ENCODE results near the gene EPC2.

Gene EPC2

DNA sequence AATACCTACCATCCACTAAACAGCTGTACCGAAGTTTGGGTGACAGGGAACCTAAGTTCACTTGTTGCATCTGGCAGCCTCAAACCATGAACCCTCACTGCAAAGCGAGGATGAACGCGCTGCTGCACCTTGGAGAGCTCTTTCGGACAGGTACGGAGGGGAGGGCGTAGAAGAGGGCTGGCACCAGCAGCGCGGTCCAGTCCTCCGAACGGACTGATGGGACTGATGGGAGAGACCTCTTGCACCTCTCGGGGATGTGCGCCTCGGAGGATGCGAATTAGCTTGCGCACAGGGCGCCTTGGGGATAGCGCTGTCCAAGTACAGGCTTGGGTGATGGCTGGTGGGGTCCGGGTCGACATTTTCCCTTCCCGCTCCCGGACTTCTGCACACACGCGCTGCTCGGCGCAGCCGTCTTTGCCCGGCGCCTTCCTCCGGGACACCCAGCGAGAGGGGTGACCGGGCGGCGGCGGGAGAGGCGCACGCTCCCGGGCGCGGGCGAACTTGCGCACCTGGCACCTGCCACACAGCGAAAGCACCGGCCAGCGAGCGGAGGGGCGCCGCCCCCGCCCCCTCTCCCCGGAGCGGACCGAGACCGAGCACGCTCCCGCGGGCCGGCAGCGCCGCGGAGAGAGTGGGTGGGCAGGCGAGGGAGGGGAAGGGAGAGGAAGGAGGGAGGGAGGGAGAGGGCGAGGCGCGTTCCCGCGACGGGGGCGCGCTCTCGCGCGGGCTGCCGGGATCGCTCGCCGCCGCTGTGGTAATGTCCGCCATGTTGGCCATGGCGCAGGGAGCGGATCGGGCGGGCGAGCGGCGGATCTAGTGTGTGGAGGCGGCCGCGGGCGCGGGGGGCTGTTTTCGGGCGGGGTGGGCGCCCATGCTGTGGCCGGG is at the start of gene EPC2:
TSS of gene EPC2 (plus strand) at position 754 of the 885 bp plus-strand sequence. CDS start 267 bp downstream, outside the sequence.
- peak; percentile 85 for DNase-seq (ENCODE audit: low read depth, low spot score)
- H3K4me3 ChIP-seq (ENCODE audit: low read depth, low read length), result peak within 1 kb of the TSS; percentile 77
- in situ Hi-C loops (cut with HindIII; ENCODE audit: low sequenced_read_pairs), result no loop called here
- TF ChIP-seq, protein P1, sequence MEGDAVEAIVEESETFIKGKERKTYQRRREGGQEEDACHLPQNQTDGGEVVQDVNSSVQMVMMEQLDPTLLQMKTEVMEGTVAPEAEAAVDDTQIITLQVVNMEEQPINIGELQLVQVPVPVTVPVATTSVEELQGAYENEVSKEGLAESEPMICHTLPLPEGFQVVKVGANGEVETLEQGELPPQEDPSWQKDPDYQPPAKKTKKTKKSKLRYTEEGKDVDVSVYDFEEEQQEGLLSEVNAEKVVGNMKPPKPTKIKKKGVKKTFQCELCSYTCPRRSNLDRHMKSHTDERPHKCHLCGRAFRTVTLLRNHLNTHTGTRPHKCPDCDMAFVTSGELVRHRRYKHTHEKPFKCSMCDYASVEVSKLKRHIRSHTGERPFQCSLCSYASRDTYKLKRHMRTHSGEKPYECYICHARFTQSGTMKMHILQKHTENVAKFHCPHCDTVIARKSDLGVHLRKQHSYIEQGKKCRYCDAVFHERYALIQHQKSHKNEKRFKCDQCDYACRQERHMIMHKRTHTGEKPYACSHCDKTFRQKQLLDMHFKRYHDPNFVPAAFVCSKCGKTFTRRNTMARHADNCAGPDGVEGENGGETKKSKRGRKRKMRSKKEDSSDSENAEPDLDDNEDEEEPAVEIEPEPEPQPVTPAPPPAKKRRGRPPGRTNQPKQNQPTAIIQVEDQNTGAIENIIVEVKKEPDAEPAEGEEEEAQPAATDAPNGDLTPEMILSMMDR (IDR thresholded peaks at IDR 0.05; ENCODE audit: low read depth, low read length), result no peak

- DNase-seq (ENCODE audit: low read depth, low spot score), result no peak
- H3K4me3 ChIP-seq (ENCODE audit: low read depth, low read length), result no peak overlapping the region
- in situ Hi-C loops (cut with HindIII; ENCODE audit: low sequenced_read_pairs), result no loop called here
- TF ChIP-seq, protein P1 (IDR thresholded peaks at IDR 0.05; ENCODE audit: low read depth, low read length), result no peak
Measured at GRCh38 chr2:148596018-148596417, 48.5 kb upstream of the EPC2 start.

GRCh38 chr2:148599109-148599991 is 45.2 kb upstream of the EPC2 start:
- TF ChIP-seq, protein P1 (IDR thresholded peaks at IDR 0.05; ENCODE audit: low read depth, low read length), result no peak
- H3K4me3 ChIP-seq (ENCODE audit: low read depth, low read length), result no peak overlapping the region
- in situ Hi-C loops (cut with HindIII; ENCODE audit: low sequenced_read_pairs), result no loop called here
- DNase-seq (ENCODE audit: low read depth, low spot score), result no peak

DNA sequence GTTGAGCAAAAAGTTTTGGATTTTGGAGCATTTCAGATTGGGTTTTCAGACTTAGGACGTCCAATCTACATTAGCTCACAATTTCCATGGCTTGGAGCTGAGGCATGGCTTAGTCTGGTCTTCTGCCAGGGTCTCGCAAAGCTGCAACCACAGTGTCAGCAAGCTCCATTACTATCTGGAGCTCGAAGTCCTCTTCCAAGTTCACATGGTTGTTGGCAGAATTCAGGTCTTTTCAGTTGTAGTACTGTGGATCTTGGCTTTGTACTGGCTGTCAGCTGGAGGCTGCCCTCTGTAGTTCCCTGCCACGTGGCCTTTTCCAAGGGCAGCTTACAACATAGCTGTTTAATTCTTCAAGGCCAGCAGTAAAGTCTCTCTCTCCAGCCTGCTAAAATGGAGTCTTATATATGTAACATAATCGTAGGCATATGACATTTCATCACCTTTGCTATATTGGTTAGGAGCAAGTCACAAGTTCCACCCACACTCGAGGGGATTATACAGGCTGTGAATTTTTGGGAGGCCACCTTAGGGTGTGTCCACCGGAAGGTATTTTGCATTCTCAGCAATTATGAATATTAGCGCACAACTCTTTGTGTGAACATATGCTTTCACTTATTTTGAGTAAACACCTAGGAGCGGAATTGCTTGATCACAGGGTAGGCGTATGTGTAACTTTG is 41.5 kb upstream of the EPC2 start:
- in situ Hi-C loops (cut with HindIII; ENCODE audit: low sequenced_read_pairs), result no loop called here
- TF ChIP-seq, protein P1 (IDR thresholded peaks at IDR 0.05; ENCODE audit: low read depth, low read length), result no peak
- no peak overlapping the region for H3K4me3 ChIP-seq (ENCODE audit: low read depth, low read length)
- DNase-seq (ENCODE audit: low read depth, low spot score), result no peak

DNA sequence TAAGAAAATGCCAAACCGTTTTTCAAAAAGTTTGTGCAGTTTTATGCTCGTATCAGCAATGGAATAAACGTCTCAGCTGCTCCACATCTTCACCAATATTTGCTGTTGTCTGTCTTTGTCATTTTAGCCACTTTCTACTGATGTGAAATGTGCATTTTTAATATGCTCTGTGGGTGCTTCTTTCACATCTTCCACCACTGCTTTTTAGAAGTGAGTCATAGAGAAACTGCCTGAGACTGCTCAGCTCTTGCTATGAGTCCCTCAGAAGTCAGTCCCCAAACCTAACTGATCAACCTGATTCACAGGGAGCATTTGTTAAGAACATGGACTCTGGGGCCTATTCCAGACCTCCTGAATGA is 41.0 kb upstream of the EPC2 start:
- DNase-seq (ENCODE audit: low read depth, low spot score), result no peak
- in situ Hi-C loops (cut with HindIII; ENCODE audit: low sequenced_read_pairs), result no loop called here
- H3K4me3 ChIP-seq (ENCODE audit: low read depth, low read length), result no peak overlapping the region
- TF ChIP-seq, protein P1 (IDR thresholded peaks at IDR 0.05; ENCODE audit: low read depth, low read length), result no peak

GRCh38 chr2:148604927-148605326 is 39.6 kb upstream of the EPC2 start:
- H3K4me3 ChIP-seq (ENCODE audit: low read depth, low read length), result no peak overlapping the region
- in situ Hi-C loops (cut with HindIII; ENCODE audit: low sequenced_read_pairs), result no loop called here
- TF ChIP-seq, protein P1 (IDR thresholded peaks at IDR 0.05; ENCODE audit: low read depth, low read length), result no peak
- DNase-seq (ENCODE audit: low read depth, low spot score), result no peak
